Upper lobe of left lung (tissue), 6 donors: ENCODE data around the gene TPGS1. TPM values are rescaled to one million over a fixed set of nuclear protein-coding genes. Genes with fewer than 3 reads are reported as not detected.

Source experiments
- ATAC-seq, 2 donors: fragments of 200-7000 bp; cut with Tn5 transposase; one replicate each; pipeline ENCODE4 v1.9.1; 2022; ENCODE audit warnings: mild to moderate bottlenecking in 2 of 2, moderate library complexity in 2 of 2; ENCODE audit not compliant: low FRiP score in 2 of 2
- DNase-seq, 2 donors: peaks; one replicate each; pipeline ENCODE4 v3.0.0-alpha.2; 2019 to 2020
- H3K27ac ChIP-seq, 4 donors: fragments of 200-600 bp; sonication (generic); one replicate each; pipeline ENCODE4 v1.5.1; 2016 to 2019
- H3K27me3 ChIP-seq, 4 donors: fragments of 200-600 bp; sonication (generic); one replicate each; pipeline ENCODE4 v1.5.1; 2017 to 2019
- H3K36me3 ChIP-seq, 4 donors: fragments of 200-600 bp; sonication (generic); one replicate each; pipeline ENCODE4 v1.5.1; 2016 to 2019
- H3K4me1 ChIP-seq, 4 donors: fragments of 200-600 bp; sonication (generic); one replicate each; pipeline ENCODE4 v1.5.1; 2018 to 2019
- H3K4me3 ChIP-seq, 4 donors: fragments of 200-600 bp; sonication (generic); one replicate each; pipeline ENCODE4 v1.5.1; 2017 to 2019; ENCODE audit warnings: mild to moderate bottlenecking in 2 of 4, moderate library complexity in 1 of 4
- H3K9me3 ChIP-seq, 4 donors: fragments of 200-600 bp; sonication (generic); one replicate each; pipeline ENCODE4 v1.5.1; 2018 to 2019
- CTCF ChIP-seq, 6 experiments: fragments of 450-650 bp in 4 of 6; fragments of 200-600 bp in 2 of 6; sonication (generic) in 2 of 6; IDR thresholded peaks; one replicate each; pipeline ENCODE4 v1.5.1; 2016 to 2019; ENCODE audit warnings: antibody characterized with exemption in 6 of 6
- EP300 ChIP-seq, 4 donors: sonication (generic); formaldehyde crosslinking; IDR thresholded peaks; one replicate each; pipeline ENCODE4 v1.5.1; 2017; ENCODE audit warnings: antibody characterized with exemption in 4 of 4, control low read depth in 2 of 4
- POLR2A ChIP-seq, 4 donors: fragments of 450-650 bp; IDR thresholded peaks; one replicate each; pipeline ENCODE4 v1.5.1; 2016 to 2017; ENCODE audit warnings: antibody characterized with exemption in 4 of 4, mild to moderate bottlenecking in 2 of 4
- POLR2AphosphoS5 ChIP-seq, 2 donors: sonication (generic); formaldehyde crosslinking; IDR thresholded peaks; one replicate each; pipeline ENCODE4 v1.5.1; 2017; ENCODE audit warnings: antibody characterized with exemption in 2 of 2
- WGBS, 2 donors: methylation state at CpG; one replicate each; pipeline ENCODE4 v1.1.5; 2017 to 2018; 5-methylcytosine and 5-hydroxymethylcytosine counted together
- total RNA-seq, 6 donors: library from RNA; depleted of rRNA in 4 of 6; stranded (reverse); fragments of >200 nt in 4 of 6; gene quantifications; one replicate each; pipeline versions ENCODE4 v1.1.0 to v1.2.1, GENCODE V29; 2016 to 2021
- donor health status: DM: no; HTN: no; CAD: no; lungs with moderate emphysema.
- donor health status: DM: no; HTN: yes; CAD: no; lungs with severe emphysema.

TPGS1 gene
- total RNA-seq, 6 donors from 2014 or later = 30.9 to 67.1 (median 40.1) TPM

GRCh38 chr19:470701-471100, 36.6 kb upstream of the TPGS1 start:
- Histone ChIP-seq H3K27me3 (no peaks in the 10 kb centered on the region), H3K36me3 (no peaks in the 10 kb centered on the region), H3K27ac (no peak overlapping the region), H3K4me3 (no peak overlapping the region), H3K9me3 (no peaks in the 10 kb centered on the region), H3K4me1 (peaks cover 0 to 8% (median 7%) of the 10 kb centered on the region in 4 donors)
- DNase-seq (no peak), ATAC-seq (peak in 1 of 2 donors; percentile 22)
- 80% methylated on average over 8 to 19 of the region's 20 CpGs for WGBS, 2 donors
- TF ChIP-seq CTCF (IDR thresholded peaks at IDR 0.05) (no peak), EP300 (IDR thresholded peaks at IDR 0.05) (no peak), POLR2AphosphoS5 (IDR thresholded peaks at IDR 0.05) (no peak), POLR2A (IDR thresholded peaks at IDR 0.05) (no peak)

- no peaks in the 10 kb centered on the region for H3K9me3 ChIP-seq
- DNase-seq (no peak), ATAC-seq (no peak)
- no peaks in the 10 kb centered on the region for H3K27me3 ChIP-seq
- WGBS, 2 donors = 74 to 82% methylated on average over 20 to 23 of the region's 23 CpGs
- H3K27ac ChIP-seq = peak overlapping the region in 2 of 4 donors; percentile 10 to 13
- H3K4me1 ChIP-seq = peaks cover 0 to 8% (median 7%) of the 10 kb centered on the region in 4 donors
- no peaks in the 10 kb centered on the region for H3K36me3 ChIP-seq
- no peak overlapping the region for H3K4me3 ChIP-seq
- TF ChIP-seq POLR2A (IDR thresholded peaks at IDR 0.05) (no peak), POLR2AphosphoS5 (IDR thresholded peaks at IDR 0.05) (no peak), EP300 (IDR thresholded peaks at IDR 0.05) (no peak), CTCF (IDR thresholded peaks at IDR 0.05) (no peak)
These were observed 35.1 kb upstream of the TPGS1 start for GRCh38 chr19:472005-472858.

GRCh38 chr19:474126-475078, 32.9 kb upstream of the TPGS1 start:
- Histone ChIP-seq H3K4me1 (peaks cover 0 to 8% (median 7%) of the 10 kb centered on the region in 4 donors), H3K27ac (peak overlapping the region; percentile 65 to 89 (median 78)), H3K4me3 (peak overlapping the region in 1 of 4 donors; percentile 20), H3K27me3 (no peaks in the 10 kb centered on the region), H3K9me3 (no peaks in the 10 kb centered on the region), H3K36me3 (no peaks in the 10 kb centered on the region)
- ATAC-seq (peak; percentile 23 to 65), DNase-seq (peak; percentile 29 to 80)
- WGBS, 2 donors = 56 to 57% methylated on average over 41 to 45 of the region's 57 CpGs
- TF ChIP-seq CTCF (IDR thresholded peaks at IDR 0.05) = peak in 2 of 6 experiments; percentile 26 to 44
- peak in 1 of 4 donors; percentile 9 for TF ChIP-seq POLR2A (IDR thresholded peaks at IDR 0.05)
- peak in 1 of 2 donors; percentile 57 for TF ChIP-seq POLR2AphosphoS5 (IDR thresholded peaks at IDR 0.05)
- peak in 1 of 4 donors; percentile 53 for TF ChIP-seq EP300 (IDR thresholded peaks at IDR 0.05)

- Histone ChIP-seq H3K4me1 (peaks cover 5 to 13% (median 10%) of the 10 kb centered on the region in 4 donors), H3K27me3 (no peaks in the 10 kb centered on the region), H3K27ac (peak overlapping the region in 2 of 4 donors; percentile 81 to 89), H3K36me3 (no peaks in the 10 kb centered on the region), H3K4me3 (no peak overlapping the region), H3K9me3 (no peaks in the 10 kb centered on the region)
- no peak for ATAC-seq
- WGBS, 2 donors = 85 to 91% methylated on average over 13 of the region's 13 CpGs
- no peak for TF ChIP-seq EP300 (IDR thresholded peaks at IDR 0.05)
- TF ChIP-seq POLR2A (IDR thresholded peaks at IDR 0.05) = no peak
- no peak for TF ChIP-seq CTCF (IDR thresholded peaks at IDR 0.05)
- TF ChIP-seq POLR2AphosphoS5 (IDR thresholded peaks at IDR 0.05) = no peak
- no peak for DNase-seq
These were observed 31.9 kb upstream of the TPGS1 start for GRCh38 chr19:475360-475759.
